ENCODE measurements around the gene FBXO3. TPM values are rescaled to one million over a fixed set of nuclear protein-coding genes. Genes with fewer than 3 reads are reported as not detected.
A peak's percentile ranks its signal among the peaks of the same experiment; 100 is the strongest.

Gene FBXO3
- total RNA-seq, 4 donors from 2014 or later, result 26.5 to 49.2 (median 43.8) TPM

- H3K9me3 ChIP-seq, result no peaks in the 10 kb centered on the region
- H3K4me1 ChIP-seq, result peaks cover 0 to 12% (median 10%) of the 10 kb centered on the region in 4 donors
- H3K27me3 ChIP-seq, result no peaks in the 10 kb centered on the region
- 74% methylated on average over 5 of the region's 5 CpGs for WGBS
- H3K4me3 ChIP-seq, result no peak overlapping the region
- no peak for DNase-seq (ENCODE audit: extremely low spot score)
- intact Hi-C loops (cut with DNase I), result loop anchor here (5.0 kb wide), 2 partner anchors 201 to 381 kb away; no protein-coding TSS in a partner anchor
- peaks cover 0 to 29% (median 11%) of the 10 kb centered on the region in 4 donors for H3K36me3 ChIP-seq
- TF ChIP-seq POLR2A (IDR thresholded peaks at IDR 0.05; ENCODE audit: low read depth) (no peak), CTCF (IDR thresholded peaks at IDR 0.05) (no peak), POLR2AphosphoS5 (IDR thresholded peaks at IDR 0.05) (no peak), EP300 (IDR thresholded peaks at IDR 0.05) (no peak)
- H3K27ac ChIP-seq (replicated peaks in 1 of 4), result no peak overlapping the region
Observed at GRCh38 chr11:33743291-33743690, 31.0 kb downstream of the FBXO3 start.

GRCh38 chr11:33742249-33742851 is 32.0 kb downstream of the FBXO3 start:
- Histone ChIP-seq H3K9me3 (no peaks in the 10 kb centered on the region), H3K27ac (replicated peaks in 1 of 4) (no peak overlapping the region), H3K4me1 (peaks cover 4 to 9% (median 6%) of the 10 kb centered on the region in 4 donors), H3K4me3 (no peak overlapping the region), H3K36me3 (peaks cover 0 to 29% (median 11%) of the 10 kb centered on the region in 4 donors), H3K27me3 (no peaks in the 10 kb centered on the region)
- WGBS, result 74% methylated on average over 3 of the region's 3 CpGs
- no peak for DNase-seq (ENCODE audit: extremely low spot score)
- intact Hi-C loops (cut with DNase I), result loop anchor here (5.0 kb wide), 2 partner anchors 200 to 380 kb away; no protein-coding TSS in a partner anchor
- TF ChIP-seq POLR2AphosphoS5 (IDR thresholded peaks at IDR 0.05) (no peak), CTCF (IDR thresholded peaks at IDR 0.05) (peak; percentile 51 to 58 (median 55)), EP300 (IDR thresholded peaks at IDR 0.05) (no peak), POLR2A (IDR thresholded peaks at IDR 0.05; ENCODE audit: low read depth) (no peak)

- peaks cover 0 to 27% (median 9%) of the 10 kb centered on the region in 4 donors for H3K36me3 ChIP-seq
- no peak overlapping the region for H3K27ac ChIP-seq (replicated peaks in 1 of 4)
- TF ChIP-seq CTCF (IDR thresholded peaks at IDR 0.05), result no peak
- no peak for TF ChIP-seq POLR2A (IDR thresholded peaks at IDR 0.05; ENCODE audit: low read depth)
- TF ChIP-seq EP300 (IDR thresholded peaks at IDR 0.05), result no peak
- no peak for TF ChIP-seq POLR2AphosphoS5 (IDR thresholded peaks at IDR 0.05)
- no peaks in the 10 kb centered on the region for H3K9me3 ChIP-seq
- H3K4me1 ChIP-seq, result peaks cover 9 to 11% (median 10%) of the 10 kb centered on the region in 4 donors
- H3K27me3 ChIP-seq, result no peaks in the 10 kb centered on the region
- no peak overlapping the region for H3K4me3 ChIP-seq
- 84% methylated on average over 7 of the region's 7 CpGs for WGBS
- DNase-seq (ENCODE audit: extremely low spot score), result no peak
- intact Hi-C loops (cut with DNase I), result loop anchor here (5.0 kb wide), 2 partner anchors 200 to 380 kb away; no protein-coding TSS in a partner anchor
Observed at GRCh38 chr11:33741806-33742205, 32.5 kb downstream of the FBXO3 start.

- intact Hi-C loops (cut with DNase I), result no loop called here
- Histone ChIP-seq H3K4me1 (peaks cover 18 to 44% (median 40%) of the 10 kb centered on the region in 4 donors), H3K27me3 (no peaks in the 10 kb centered on the region), H3K9me3 (no peaks in the 10 kb centered on the region), H3K4me3 (no peak overlapping the region), H3K36me3 (peaks cover 0 to 16% (median 6%) of the 10 kb centered on the region in 4 donors), H3K27ac (replicated peaks in 1 of 4) (peak overlapping the region; percentile 93 to 95 (median 94))
- 55% methylated on average over 3 of the region's 3 CpGs for WGBS
- no peak for TF ChIP-seq CTCF (IDR thresholded peaks at IDR 0.05)
- TF ChIP-seq POLR2A (IDR thresholded peaks at IDR 0.05; ENCODE audit: low read depth), result no peak
- TF ChIP-seq POLR2AphosphoS5 (IDR thresholded peaks at IDR 0.05), result no peak
- TF ChIP-seq EP300 (IDR thresholded peaks at IDR 0.05), result no peak
- DNase-seq (ENCODE audit: extremely low spot score), result no peak
Observed at GRCh38 chr11:33737362-33737821, 36.9 kb downstream of the FBXO3 start.
